HCT116 (cell line): ENCODE data around the gene NDUFS6. TPM values are rescaled to one million over a fixed set of nuclear protein-coding genes. Genes with fewer than 3 reads are reported as not detected.

Experiments
- ATAC-seq: fragments of 200-7000 bp; cut with Tn5 transposase; 2 replicates; pipeline ENCODE4 v1.9.1; 2020; ENCODE audit warnings: mild to moderate bottlenecking, moderate library complexity
- BruUV-seq: library from RNA; stranded (reverse); fragments of 400-500 nt; replicated peaks from 2 replicates; lab custom pipeline; 2021; lab: Mats Ljungman, UMichigan
- CTCF ChIA-PET: fragments of 300-600 bp; sonication (Branson Sonifier 250); formaldehyde crosslinking; loops from one replicate; lab custom pipeline; 2021; ENCODE audit warnings: antibody characterized with exemption; lab: Charles Lee
- POLR2A ChIA-PET: fragments of 300-600, 350-600 bp; sonication (Branson Sonifier 250); formaldehyde crosslinking; loops from one replicate; lab custom pipeline; 2021; ENCODE audit warnings: antibody characterized with exemption; lab: Charles Lee
- RAD21 ChIA-PET, 2 experiments: fragments of 300-600 bp; sonication (Branson Sonifier 250); formaldehyde crosslinking; loops; one replicate each; lab custom pipeline; 2023; ENCODE audit warnings: low total read pairs in 2 of 2; ENCODE audit not compliant: uncharacterized antibody in 2 of 2, unreplicated experiment in 2 of 2, low non-redundant PET in 1 of 2; lab: Charles Lee
- DNase-seq: peaks from one replicate; pipeline ENCODE4 v3.0.0-alpha.2; 2010; ENCODE audit warnings: low read depth, low spot score
- H2AFZ ChIP-seq: fragments of 200-600 bp; shearing (Covaris generic), sonication (generic); 2 replicates; pipeline ENCODE4 v1.6.1; 2017; ENCODE audit warnings: low read depth, mixed run types, mixed read lengths, antibody characterized with exemption, low read length; ENCODE audit not compliant: poor library complexity, severe bottlenecking
- H3K27ac ChIP-seq: 2 replicates; pipeline ENCODE4 v1.5.1; 2012; ENCODE audit warnings: low read depth, low read length
- H3K27me3 ChIP-seq: fragments of 200-600 bp; sonication (generic); 2 replicates; pipeline ENCODE4 v1.6.1; 2016; ENCODE audit warnings: mixed run types, low read length, mixed read lengths; ENCODE audit not compliant: insufficient read depth
- H3K36me3 ChIP-seq, 2 experiments: fragments of 200-500 bp in 1 of 2; fragments of 200-600 bp in 1 of 2; sonication (Bioruptor generic) in 1 of 2; sonication (generic) in 1 of 2; 2 replicates each; pipeline versions ENCODE4 v1.5.1 to v1.6.1; 2014 to 2016; ENCODE audit warnings: low read length in 2 of 2, inconsistent platforms in 1 of 2, mixed read lengths in 1 of 2, mixed run types in 1 of 2; ENCODE audit not compliant: insufficient read depth in 2 of 2, control insufficient read depth in 1 of 2
- H3K4me1 ChIP-seq, 2 experiments: fragments of 200-600 bp in 1 of 2; sonication (generic) in 1 of 2; 2 replicates each; pipeline versions ENCODE4 v1.5.1 to v1.6.1; 2012 to 2017; ENCODE audit warnings: low read length in 2 of 2, inconsistent platforms in 1 of 2, mild to moderate bottlenecking in 1 of 2, mixed read lengths in 1 of 2, mixed run types in 1 of 2, moderate library complexity in 1 of 2; ENCODE audit not compliant: insufficient read depth in 2 of 2, control insufficient read depth in 1 of 2
- H3K4me2 ChIP-seq: fragments of 200-600 bp; sonication (generic); 2 replicates; pipeline ENCODE4 v1.6.1; 2017; ENCODE audit warnings: mixed run types, low read length, mixed read lengths
- H3K4me3 ChIP-seq, 2 experiments: fragments of 200-600 bp in 1 of 2; sonication (generic) in 1 of 2; replicated peaks in 1 of 2; 2 replicates each; pipeline ENCODE4 v1.5.1; 2011 to 2016; ENCODE audit warnings: low read length in 2 of 2, control low read depth in 1 of 2, low read depth in 1 of 2, mild to moderate bottlenecking in 1 of 2, mixed read lengths in 1 of 2, mixed run types in 1 of 2
- H3K79me2 ChIP-seq: fragments of 200-600 bp; sonication (generic); 2 replicates; pipeline ENCODE4 v1.6.1; 2017; ENCODE audit warnings: mild to moderate bottlenecking, mixed run types, low read length, moderate library complexity, mixed read lengths; ENCODE audit not compliant: insufficient read depth
- H3K9ac ChIP-seq: fragments of 200-600 bp; sonication (generic); 2 replicates; pipeline ENCODE4 v1.6.1; 2016; ENCODE audit warnings: low read length, mixed read lengths
- H3K9me2 ChIP-seq: fragments of 200-600 bp; sonication (generic), shearing (Covaris generic); 2 replicates; pipeline ENCODE4 v1.6.1; 2017; ENCODE audit warnings: mixed run types, mild to moderate bottlenecking, moderate library complexity; ENCODE audit not compliant: insufficient read depth
- H3K9me3 ChIP-seq, 2 experiments: fragments of 200-500 bp in 1 of 2; fragments of 200-600 bp in 1 of 2; sonication (Bioruptor generic) in 1 of 2; sonication (generic) in 1 of 2; 2 replicates each; pipeline ENCODE4 v1.6.1; 2014 to 2017; ENCODE audit warnings: low read length in 2 of 2, mixed read lengths in 2 of 2, inconsistent platforms in 1 of 2, low read depth in 1 of 2, mild to moderate bottlenecking in 1 of 2, mixed run types in 1 of 2, moderate library complexity in 1 of 2; ENCODE audit not compliant: control insufficient read depth in 1 of 2, insufficient read depth in 1 of 2
- H4K20me1 ChIP-seq: fragments of 200-600 bp; sonication (generic), shearing (Covaris generic); 2 replicates; pipeline ENCODE4 v1.6.1; 2017; ENCODE audit warnings: mixed run types, mild to moderate bottlenecking, moderate library complexity; ENCODE audit not compliant: insufficient read depth
- CBX3 ChIP-seq: IDR thresholded peaks from 2 replicates; pipeline ENCODE4 v1.6.1; 2012; ENCODE audit warnings: low read depth
- CEBPB ChIP-seq: IDR thresholded peaks from 2 replicates; pipeline ENCODE4 v1.6.1; 2012; ENCODE audit warnings: low read depth
- ELF1 ChIP-seq: IDR thresholded peaks from 2 replicates; pipeline ENCODE4 v1.6.1; 2012; ENCODE audit warnings: low read depth, borderline replicate concordance
- FOSL1 ChIP-seq: IDR thresholded peaks from 2 replicates; pipeline ENCODE4 v1.6.1; 2012; ENCODE audit warnings: low read depth
- JUND ChIP-seq: IDR thresholded peaks from 2 replicates; pipeline ENCODE4 v1.6.1; 2012
- POLR2AphosphoS5 ChIP-seq: IDR thresholded peaks from 2 replicates; pipeline ENCODE4 v1.6.1; 2011; ENCODE audit warnings: mild to moderate bottlenecking, low read depth, low read length, moderate library complexity
- SP1 ChIP-seq: IDR thresholded peaks from 2 replicates; pipeline ENCODE4 v1.6.1; 2012; ENCODE audit warnings: low read depth
- YY1 ChIP-seq: IDR thresholded peaks from 2 replicates; pipeline ENCODE4 v1.6.1; 2011; ENCODE audit warnings: low read length, low read depth, moderate library complexity, mild to moderate bottlenecking; ENCODE audit not compliant: insufficient replicate concordance; ENCODE audit errors: extremely low read depth
- ZFX ChIP-seq: fragments of 450-650 bp; IDR thresholded peaks from 2 replicates; pipeline ENCODE4 v1.6.1; 2017
- ZNF274 ChIP-seq: fragments of 200-500 bp; sonication (Bioruptor generic); IDR thresholded peaks from 2 replicates; pipeline ENCODE4 v1.6.1; 2014; ENCODE audit warnings: mild to moderate bottlenecking, low read depth, low read length, inconsistent platforms
- intact Hi-C: fragments of 100-400 bp; cut with micrococcal nuclease; formaldehyde crosslinking; loops from 2 replicates; pipeline ENCODE4 v1.10.0; 2022
- total RNA-seq: library from RNA; stranded (reverse); gene quantifications from one replicate; pipeline ENCODE4 v1.2.1, GENCODE V29; 2021; ENCODE audit not compliant: unreplicated experiment
- TF ChIP-seq, protein P1 (sequence below): IDR thresholded peaks from 2 replicates; pipeline ENCODE4 v1.6.1; 2012; ENCODE audit warnings: low read depth
- TF ChIP-seq, protein P2 (sequence below): IDR thresholded peaks from 2 replicates; pipeline ENCODE4 v1.6.1; 2011; ENCODE audit warnings: mild to moderate bottlenecking, low read length, moderate library complexity; ENCODE audit not compliant: insufficient replicate concordance; ENCODE audit errors: extremely low read depth
- TF ChIP-seq, protein P3 (sequence below), 3 experiments: fragments of 200-600 bp in 1 of 3; sonication (generic) in 1 of 3; IDR thresholded peaks in 2 of 3; conservative IDR thresholded peaks in 1 of 3; 2 replicates each; pipeline ENCODE4 v1.5.1; 2012 to 2017; ENCODE audit warnings: low read depth in 2 of 3, low read length in 2 of 3, antibody characterized with exemption in 1 of 3, borderline replicate concordance in 1 of 3, control low read depth in 1 of 3, mild to moderate bottlenecking in 1 of 3, mixed read lengths in 1 of 3, mixed run types in 1 of 3, moderate library complexity in 1 of 3; ENCODE audit not compliant: insufficient read depth in 1 of 3
- TF ChIP-seq, protein P4 (sequence below): IDR thresholded peaks from 2 replicates; pipeline ENCODE4 v1.6.1; 2012

The NDUFS6 gene
- total RNA-seq, 1 experiment from 2014 or later, result 43.8 TPM

DNA sequence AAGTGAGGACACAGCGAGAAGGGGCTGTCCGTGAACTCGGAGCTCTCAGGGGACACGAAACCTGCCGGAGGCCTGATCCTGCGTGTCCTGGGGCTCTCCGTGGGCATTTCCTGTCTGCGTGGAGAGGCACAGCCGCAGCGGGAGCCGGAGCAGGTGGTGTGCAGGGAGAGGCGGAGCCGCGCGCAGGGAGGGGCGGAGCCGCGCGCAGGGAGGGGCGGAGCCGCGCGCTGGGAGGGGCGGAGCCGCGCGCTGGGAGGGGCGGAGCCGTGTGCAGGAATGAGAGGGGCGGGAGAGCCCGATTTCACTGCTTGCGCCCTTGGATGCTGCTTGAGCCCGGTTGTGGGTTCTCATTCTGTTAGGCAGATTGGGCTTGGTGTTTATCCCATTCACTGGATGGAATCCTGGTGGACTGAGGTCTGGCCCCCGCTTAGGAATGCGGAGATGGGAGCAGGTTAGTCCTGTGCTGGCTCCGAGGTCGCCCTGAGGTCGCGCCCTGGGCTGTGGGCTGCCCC is 26.7 kb downstream of the NDUFS6 start:
- CTCF ChIA-PET, result no interaction called here
- Histone ChIP-seq H3K9me2 (no peaks in the 10 kb centered on the region), H3K27me3 (no peaks in the 10 kb centered on the region), H3K9me3 (no peaks in the 10 kb centered on the region), H3K36me3 (no peaks in the 10 kb centered on the region; a peak in 2 of 4 replicates), H3K4me1 (no peaks in the 10 kb centered on the region), H3K4me2 (no peak overlapping the region), H3K27ac (no peak overlapping the region), H4K20me1 (no peaks in the 10 kb centered on the region), H3K79me2 (no peaks in the 10 kb centered on the region), H3K9ac (no peak overlapping the region), H3K4me3 (no peak overlapping the region), H2AFZ (no peak overlapping the region)
- ATAC-seq (peak; percentile 43; the same call in 1 of the 2 replicates), DNase-seq (no peak)
- TF ChIP-seq FOSL1 (no peak), SP1 (no peak), ZNF274 (no peak), ELF1 (no peak), POLR2AphosphoS5 (no peak), ZFX (no peak), JUND (no peak), YY1 (no peak), CEBPB (no peak), CBX3 (no peak)
- TF ChIP-seq, protein P1, sequence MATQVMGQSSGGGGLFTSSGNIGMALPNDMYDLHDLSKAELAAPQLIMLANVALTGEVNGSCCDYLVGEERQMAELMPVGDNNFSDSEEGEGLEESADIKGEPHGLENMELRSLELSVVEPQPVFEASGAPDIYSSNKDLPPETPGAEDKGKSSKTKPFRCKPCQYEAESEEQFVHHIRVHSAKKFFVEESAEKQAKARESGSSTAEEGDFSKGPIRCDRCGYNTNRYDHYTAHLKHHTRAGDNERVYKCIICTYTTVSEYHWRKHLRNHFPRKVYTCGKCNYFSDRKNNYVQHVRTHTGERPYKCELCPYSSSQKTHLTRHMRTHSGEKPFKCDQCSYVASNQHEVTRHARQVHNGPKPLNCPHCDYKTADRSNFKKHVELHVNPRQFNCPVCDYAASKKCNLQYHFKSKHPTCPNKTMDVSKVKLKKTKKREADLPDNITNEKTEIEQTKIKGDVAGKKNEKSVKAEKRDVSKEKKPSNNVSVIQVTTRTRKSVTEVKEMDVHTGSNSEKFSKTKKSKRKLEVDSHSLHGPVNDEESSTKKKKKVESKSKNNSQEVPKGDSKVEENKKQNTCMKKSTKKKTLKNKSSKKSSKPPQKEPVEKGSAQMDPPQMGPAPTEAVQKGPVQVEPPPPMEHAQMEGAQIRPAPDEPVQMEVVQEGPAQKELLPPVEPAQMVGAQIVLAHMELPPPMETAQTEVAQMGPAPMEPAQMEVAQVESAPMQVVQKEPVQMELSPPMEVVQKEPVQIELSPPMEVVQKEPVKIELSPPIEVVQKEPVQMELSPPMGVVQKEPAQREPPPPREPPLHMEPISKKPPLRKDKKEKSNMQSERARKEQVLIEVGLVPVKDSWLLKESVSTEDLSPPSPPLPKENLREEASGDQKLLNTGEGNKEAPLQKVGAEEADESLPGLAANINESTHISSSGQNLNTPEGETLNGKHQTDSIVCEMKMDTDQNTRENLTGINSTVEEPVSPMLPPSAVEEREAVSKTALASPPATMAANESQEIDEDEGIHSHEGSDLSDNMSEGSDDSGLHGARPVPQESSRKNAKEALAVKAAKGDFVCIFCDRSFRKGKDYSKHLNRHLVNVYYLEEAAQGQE, result no peak
- TF ChIP-seq, protein P2, sequence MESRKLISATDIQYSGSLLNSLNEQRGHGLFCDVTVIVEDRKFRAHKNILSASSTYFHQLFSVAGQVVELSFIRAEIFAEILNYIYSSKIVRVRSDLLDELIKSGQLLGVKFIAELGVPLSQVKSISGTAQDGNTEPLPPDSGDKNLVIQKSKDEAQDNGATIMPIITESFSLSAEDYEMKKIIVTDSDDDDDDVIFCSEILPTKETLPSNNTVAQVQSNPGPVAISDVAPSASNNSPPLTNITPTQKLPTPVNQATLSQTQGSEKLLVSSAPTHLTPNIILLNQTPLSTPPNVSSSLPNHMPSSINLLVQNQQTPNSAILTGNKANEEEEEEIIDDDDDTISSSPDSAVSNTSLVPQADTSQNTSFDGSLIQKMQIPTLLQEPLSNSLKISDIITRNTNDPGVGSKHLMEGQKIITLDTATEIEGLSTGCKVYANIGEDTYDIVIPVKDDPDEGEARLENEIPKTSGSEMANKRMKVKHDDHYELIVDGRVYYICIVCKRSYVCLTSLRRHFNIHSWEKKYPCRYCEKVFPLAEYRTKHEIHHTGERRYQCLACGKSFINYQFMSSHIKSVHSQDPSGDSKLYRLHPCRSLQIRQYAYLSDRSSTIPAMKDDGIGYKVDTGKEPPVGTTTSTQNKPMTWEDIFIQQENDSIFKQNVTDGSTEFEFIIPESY, result no peak
- TF ChIP-seq, protein P3, sequence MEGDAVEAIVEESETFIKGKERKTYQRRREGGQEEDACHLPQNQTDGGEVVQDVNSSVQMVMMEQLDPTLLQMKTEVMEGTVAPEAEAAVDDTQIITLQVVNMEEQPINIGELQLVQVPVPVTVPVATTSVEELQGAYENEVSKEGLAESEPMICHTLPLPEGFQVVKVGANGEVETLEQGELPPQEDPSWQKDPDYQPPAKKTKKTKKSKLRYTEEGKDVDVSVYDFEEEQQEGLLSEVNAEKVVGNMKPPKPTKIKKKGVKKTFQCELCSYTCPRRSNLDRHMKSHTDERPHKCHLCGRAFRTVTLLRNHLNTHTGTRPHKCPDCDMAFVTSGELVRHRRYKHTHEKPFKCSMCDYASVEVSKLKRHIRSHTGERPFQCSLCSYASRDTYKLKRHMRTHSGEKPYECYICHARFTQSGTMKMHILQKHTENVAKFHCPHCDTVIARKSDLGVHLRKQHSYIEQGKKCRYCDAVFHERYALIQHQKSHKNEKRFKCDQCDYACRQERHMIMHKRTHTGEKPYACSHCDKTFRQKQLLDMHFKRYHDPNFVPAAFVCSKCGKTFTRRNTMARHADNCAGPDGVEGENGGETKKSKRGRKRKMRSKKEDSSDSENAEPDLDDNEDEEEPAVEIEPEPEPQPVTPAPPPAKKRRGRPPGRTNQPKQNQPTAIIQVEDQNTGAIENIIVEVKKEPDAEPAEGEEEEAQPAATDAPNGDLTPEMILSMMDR (IDR thresholded peaks at IDR 0.05 in 2 of 3, conservative IDR thresholded peaks at IDR 0.05 in 1 of 3; ENCODE audit: borderline replicate concordance in 1 of 3, insufficient read depth in 1 of 3, low read depth in 2 of 3, low read length in 2 of 3), result no peak
- TF ChIP-seq, protein P4, sequence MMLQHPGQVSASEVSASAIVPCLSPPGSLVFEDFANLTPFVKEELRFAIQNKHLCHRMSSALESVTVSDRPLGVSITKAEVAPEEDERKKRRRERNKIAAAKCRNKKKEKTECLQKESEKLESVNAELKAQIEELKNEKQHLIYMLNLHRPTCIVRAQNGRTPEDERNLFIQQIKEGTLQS, result no peak
- POLR2A ChIA-PET, result no interaction called here
- intact Hi-C loops, result no loop called here
- RAD21 ChIA-PET, result no interaction called here
- no TSS peak for BruUV-seq
